GM21529 (cell line): ENCODE results near the gene CMKLR1.

Source experiments
- ATAC-seq: cut with Tn5 transposase; IDR thresholded peaks from one replicate; pipeline ENCODE4 v1.9.1; 2021; ENCODE audit not compliant: unreplicated experiment

CMKLR1 gene

GRCh38 chr12:108270035-108270848 lies 68.9 kb downstream of the CMKLR1 start:
- no peak for ATAC-seq

GRCh38 chr12:108269224-108269623 lies 69.9 kb downstream of the CMKLR1 start:
- ATAC-seq, result no peak

- ATAC-seq, result no peak
Observed at GRCh38 chr12:108268397-108268796, 70.7 kb downstream of the CMKLR1 start.

GRCh38 chr12:108267450-108267849 lies 71.7 kb downstream of the CMKLR1 start:
- ATAC-seq, result no peak

- ATAC-seq, result no peak
Observed at GRCh38 chr12:108266131-108266530, 73.0 kb downstream of the CMKLR1 start.

- ATAC-seq, result no peak
Observed at GRCh38 chr12:108265505-108265904, 73.6 kb downstream of the CMKLR1 start.

- ATAC-seq, result no peak
Observed at GRCh38 chr12:108260969-108261368, 78.1 kb downstream of the CMKLR1 start.

GRCh38 chr12:108260039-108260438 lies 79.1 kb downstream of the CMKLR1 start:
- no peak for ATAC-seq

- ATAC-seq, result no peak
Observed at GRCh38 chr12:108257610-108258106, 81.5 kb downstream of the CMKLR1 start.

- ATAC-seq, result no peak
Observed at GRCh38 chr12:108257004-108257403, 82.1 kb downstream of the CMKLR1 start.

- no peak for ATAC-seq
Observed at GRCh38 chr12:108255252-108255602, 83.9 kb downstream of the CMKLR1 start.

GRCh38 chr12:108254517-108255251 lies 84.4 kb downstream of the CMKLR1 start:
- no peak for ATAC-seq

GRCh38 chr12:108254030-108254429 lies 85.1 kb downstream of the CMKLR1 start:
- no peak for ATAC-seq

- ATAC-seq, result no peak
Observed at GRCh38 chr12:108253540-108253939, 85.6 kb downstream of the CMKLR1 start.

- no peak for ATAC-seq
Observed at GRCh38 chr12:108252523-108252922, 86.6 kb downstream of the CMKLR1 start.

- ATAC-seq, result no peak
Observed at GRCh38 chr12:108248011-108248410, 91.1 kb downstream of the CMKLR1 start.

- ATAC-seq, result no peak
Observed at GRCh38 chr12:108247130-108247529, 92.0 kb downstream of the CMKLR1 start.

- no peak for ATAC-seq
Observed at GRCh38 chr12:108241986-108242703, 97.0 kb downstream of the CMKLR1 start.

GRCh38 chr12:108240928-108241327 lies 98.2 kb downstream of the CMKLR1 start:
- ATAC-seq, result no peak

- ATAC-seq, result no peak
Observed at GRCh38 chr12:108240027-108240785, 98.9 kb downstream of the CMKLR1 start.

GRCh38 chr12:108239378-108239777 lies 99.7 kb downstream of the CMKLR1 start:
- ATAC-seq, result no peak
